Naive B cell (primary cell): ENCODE data around the gene CCSER1. TPM values are rescaled to one million over a fixed set of nuclear protein-coding genes. Genes with fewer than 3 reads are reported as not detected.
"Not testable (repeated sequence)": the region's sequence is repeated elsewhere in the genome, so short reads cannot be mapped to it uniquely, and the experiment has no call there.

ENCODE experiments used
- ATAC-seq, 2 donors: fragments of 150-1000 bp; cut with Tn5 transposase; 2 replicates each; pipeline ENCODE4 v1.10.0; 2021; ENCODE audit warnings: low read depth in 2 of 2, mild to moderate bottlenecking in 2 of 2, moderate library complexity in 2 of 2
- DNase-seq: peaks from one replicate; pipeline ENCODE4 v3.0.0; 2022
- H3K27ac Mint-ChIP-seq, 6 donors: one replicate each; pipeline ENCODE4 v1.8.0; 2020 to 2022; ENCODE audit warnings: mild to moderate bottlenecking in 6 of 6, mixed read lengths in 6 of 6, moderate library complexity in 5 of 6, inconsistent platforms in 2 of 6
- H3K27me3 Mint-ChIP-seq, 3 donors: one replicate each; pipeline ENCODE4 v1.8.0; 2021 to 2022; ENCODE audit warnings: mixed read lengths in 3 of 3, mild to moderate bottlenecking in 1 of 3
- H3K36me3 Mint-ChIP-seq, 2 donors: one replicate each; pipeline ENCODE4 v1.8.0; 2020 to 2022; ENCODE audit warnings: mixed read lengths in 2 of 2, inconsistent platforms in 1 of 2, mild to moderate bottlenecking in 1 of 2
- H3K4me1 Mint-ChIP-seq, 3 donors: one replicate each; pipeline ENCODE4 v1.8.0; 2020 to 2022; ENCODE audit warnings: mixed read lengths in 3 of 3, inconsistent platforms in 1 of 3, mild to moderate bottlenecking in 1 of 3, moderate library complexity in 1 of 3
- H3K4me3 Mint-ChIP-seq, 8 donors: one replicate each; pipeline ENCODE4 v1.8.0; 2020 to 2022; ENCODE audit warnings: mild to moderate bottlenecking in 8 of 8, mixed read lengths in 8 of 8, moderate library complexity in 8 of 8, inconsistent platforms in 2 of 8
- H3K9me3 Mint-ChIP-seq, 7 donors: one replicate each; pipeline ENCODE4 v1.8.0; 2020 to 2022; ENCODE audit warnings: mixed read lengths in 7 of 7, mild to moderate bottlenecking in 5 of 7, inconsistent platforms in 2 of 7, moderate library complexity in 1 of 7
- polyA plus RNA-seq, 6 donors: library from polyadenylated mRNA; unstranded; fragments of 300-500 nt; fragmentation: Illumina TruSeq; gene quantifications; one replicate each; pipeline ENCODE4 v1.2.3, GENCODE V29; 2021; ENCODE audit warnings: low read depth in 6 of 6

The CCSER1 gene
- polyA plus RNA-seq, 6 donors from 2014 or later, result 4.4 to 16.4 (median 14.9) TPM; not detected in 1

DNA sequence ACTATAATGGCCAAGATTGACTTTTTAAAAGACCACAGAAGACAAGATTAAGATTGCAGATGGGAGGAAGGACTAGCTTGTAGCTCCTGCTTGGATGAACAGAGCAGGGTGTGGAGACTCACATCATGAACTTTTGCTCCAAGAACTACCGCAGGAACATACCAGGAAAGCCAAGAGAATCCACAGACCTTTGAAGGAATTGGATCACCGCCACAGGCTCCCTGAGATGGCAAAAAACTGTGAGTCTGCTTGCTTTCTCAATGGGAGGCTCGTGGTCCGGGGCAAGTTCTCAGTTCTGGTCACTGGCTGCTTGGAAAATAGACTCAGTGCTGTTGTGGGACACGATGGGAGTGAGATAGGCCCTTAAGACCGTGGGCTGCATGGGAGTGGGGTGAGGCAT is 276.6 kb downstream of the CCSER1 start:
- H3K9me3 Mint-ChIP-seq, result peaks cover 2 to 29% (median 8%) of the 10 kb centered on the region in 7 donors
- H3K27ac Mint-ChIP-seq, result no peak overlapping the region
- no peaks in the 10 kb centered on the region for H3K4me1 Mint-ChIP-seq
- peaks cover 3 to 26% of the 10 kb centered on the region in 2 donors for H3K36me3 Mint-ChIP-seq
- DNase-seq (no peak), ATAC-seq (no peak)
- H3K4me3 Mint-ChIP-seq, result no peak overlapping the region
- no peaks in the 10 kb centered on the region for H3K27me3 Mint-ChIP-seq

DNA sequence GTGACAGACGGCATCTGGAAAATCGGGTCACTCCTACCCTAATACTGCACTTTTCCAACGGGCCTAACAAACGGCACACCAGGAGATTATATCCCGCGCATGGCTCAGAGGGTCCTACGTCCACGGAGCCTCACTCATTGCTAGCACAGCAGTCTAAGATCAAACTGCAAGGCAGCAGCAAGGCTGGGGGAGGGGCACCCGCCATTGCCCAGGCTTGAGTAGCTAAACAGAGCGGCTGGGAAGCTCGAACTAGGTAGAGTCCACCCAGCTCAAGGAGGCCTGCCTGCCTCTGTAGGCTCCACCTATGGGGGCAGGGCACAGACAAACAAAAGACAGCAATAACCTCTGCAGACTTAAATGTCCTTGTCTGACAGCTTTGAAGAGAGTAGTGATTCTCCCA is 280.7 kb downstream of the CCSER1 start:
- not testable (repeated sequence) for H3K27me3 Mint-ChIP-seq

DNA sequence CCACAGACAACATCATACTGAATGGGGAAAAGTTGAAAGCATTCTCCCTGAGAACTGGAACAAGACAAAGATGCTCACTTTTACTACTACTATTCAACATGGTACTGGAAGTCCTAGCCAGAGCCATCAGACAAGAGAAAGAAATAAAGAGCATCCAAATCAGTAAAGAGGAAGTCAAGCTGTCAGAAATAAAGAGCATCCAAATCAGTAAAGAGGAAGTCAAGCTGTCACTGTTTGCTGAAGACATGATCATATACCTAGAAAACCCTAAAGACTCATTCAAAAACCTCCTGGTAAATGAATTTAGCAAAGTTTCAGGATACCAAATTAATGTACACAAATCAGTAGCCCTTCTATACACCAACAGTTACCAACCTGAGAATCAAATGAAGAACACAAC is 285.6 kb downstream of the CCSER1 start:
- not testable (repeated sequence) for H3K4me1 Mint-ChIP-seq, H3K4me3 Mint-ChIP-seq, DNase-seq, H3K36me3 Mint-ChIP-seq, H3K27ac Mint-ChIP-seq, H3K27me3 Mint-ChIP-seq, ATAC-seq
- peaks cover 8 to 31% (median 21%) of the 10 kb centered on the region in 7 donors for H3K9me3 Mint-ChIP-seq

More for the DNA sequence above, 280.7 kb downstream of the CCSER1 start:
- Mint-ChIP-seq H3K9me3 (peaks cover 12 to 45% (median 27%) of the 10 kb centered on the region in 7 donors), H3K36me3 (peaks cover 8 to 17% of the 10 kb centered on the region in 2 donors)
- DNase-seq, H3K4me1 Mint-ChIP-seq, H3K27ac Mint-ChIP-seq, H3K4me3 Mint-ChIP-seq, ATAC-seq: not testable (repeated sequence)

DNA sequence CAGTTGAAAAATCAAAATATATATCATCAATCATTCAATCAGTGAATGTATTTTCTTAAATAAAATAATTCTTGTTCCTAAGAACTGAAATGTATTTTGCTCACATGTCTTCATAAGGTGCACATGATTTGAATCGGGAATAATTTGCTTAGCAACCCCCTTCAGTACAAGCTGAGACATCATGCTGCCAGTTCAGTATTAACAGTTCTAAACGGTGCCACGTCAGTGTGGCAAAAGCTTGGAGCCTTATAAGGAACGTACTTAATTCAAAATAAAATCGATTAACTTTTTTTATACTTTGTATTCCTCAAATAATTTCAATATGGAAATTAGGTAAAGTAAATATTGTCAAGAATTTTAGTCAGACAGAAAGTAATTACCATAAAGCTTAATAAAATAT is 287.9 kb downstream of the CCSER1 start:
- ATAC-seq, result no peak
- H3K4me1 Mint-ChIP-seq, result peaks cover 0 to 2% (median 0%) of the 10 kb centered on the region in 3 donors
- DNase-seq, result no peak
- peaks cover 3 to 22% (median 10%) of the 10 kb centered on the region in 7 donors for H3K9me3 Mint-ChIP-seq
- H3K27me3 Mint-ChIP-seq, result no peaks in the 10 kb centered on the region
- peaks cover 0 to 9% of the 10 kb centered on the region in 2 donors for H3K36me3 Mint-ChIP-seq
- H3K4me3 Mint-ChIP-seq, result no peak overlapping the region
- H3K27ac Mint-ChIP-seq, result no peak overlapping the region

DNA sequence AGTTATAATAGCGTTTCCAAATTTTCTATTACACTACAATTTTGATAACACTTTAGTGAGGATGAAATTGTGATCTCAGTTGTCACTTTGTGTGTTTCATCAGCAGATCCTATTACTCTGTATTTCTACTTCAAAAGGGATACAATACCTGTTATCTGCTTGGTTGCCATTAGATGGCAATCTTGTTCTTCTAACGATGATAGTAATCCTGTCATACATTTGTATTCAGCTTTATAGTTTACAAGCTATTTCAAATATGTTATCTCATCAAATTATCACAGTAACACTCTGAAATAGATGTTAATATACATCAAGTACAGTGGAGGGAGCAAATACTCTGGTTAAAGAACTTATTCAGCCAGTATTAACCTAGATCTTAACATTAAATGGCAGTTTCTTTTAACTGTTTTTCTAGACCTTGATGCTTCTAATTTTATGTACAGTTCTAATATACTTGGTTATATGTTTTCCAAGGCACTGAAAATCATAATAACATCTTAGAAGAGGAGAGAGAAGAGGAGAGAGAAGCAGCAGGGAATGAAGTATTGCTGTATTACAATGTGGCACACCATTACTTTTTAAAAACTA is 292.0 kb downstream of the CCSER1 start:
- H3K4me3 Mint-ChIP-seq, result no peak overlapping the region
- no peaks in the 10 kb centered on the region for H3K27me3 Mint-ChIP-seq
- no peak overlapping the region for H3K27ac Mint-ChIP-seq
- peaks cover 0 to 8% of the 10 kb centered on the region in 2 donors for H3K36me3 Mint-ChIP-seq
- no peaks in the 10 kb centered on the region for H3K9me3 Mint-ChIP-seq
- DNase-seq (no peak), ATAC-seq (no peak)
- no peaks in the 10 kb centered on the region for H3K4me1 Mint-ChIP-seq

DNA sequence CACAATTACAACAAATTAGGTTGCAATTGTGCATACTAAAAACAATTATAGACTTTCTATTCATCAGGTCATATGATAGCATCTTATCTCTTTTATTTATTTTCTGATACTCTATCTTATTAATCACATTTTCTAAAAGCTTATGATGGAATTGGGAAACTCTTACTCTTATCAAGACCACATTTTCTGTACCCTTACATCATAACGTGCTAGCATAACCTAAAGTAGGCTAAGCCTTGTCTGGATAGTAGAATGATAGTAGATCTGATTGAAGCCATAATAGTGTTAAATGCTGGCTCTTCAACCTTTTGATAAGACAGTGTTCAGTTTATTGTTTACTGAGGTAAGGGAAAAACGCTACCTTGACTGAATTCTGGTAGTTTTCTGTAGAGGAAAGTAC is 294.0 kb downstream of the CCSER1 start:
- ATAC-seq (no peak), DNase-seq (no peak)
- Mint-ChIP-seq H3K4me3 (no peak overlapping the region), H3K27ac (no peak overlapping the region), H3K4me1 (no peaks in the 10 kb centered on the region), H3K27me3 (no peaks in the 10 kb centered on the region), H3K36me3 (peaks cover 0 to 8% of the 10 kb centered on the region in 2 donors), H3K9me3 (no peaks in the 10 kb centered on the region)

DNA sequence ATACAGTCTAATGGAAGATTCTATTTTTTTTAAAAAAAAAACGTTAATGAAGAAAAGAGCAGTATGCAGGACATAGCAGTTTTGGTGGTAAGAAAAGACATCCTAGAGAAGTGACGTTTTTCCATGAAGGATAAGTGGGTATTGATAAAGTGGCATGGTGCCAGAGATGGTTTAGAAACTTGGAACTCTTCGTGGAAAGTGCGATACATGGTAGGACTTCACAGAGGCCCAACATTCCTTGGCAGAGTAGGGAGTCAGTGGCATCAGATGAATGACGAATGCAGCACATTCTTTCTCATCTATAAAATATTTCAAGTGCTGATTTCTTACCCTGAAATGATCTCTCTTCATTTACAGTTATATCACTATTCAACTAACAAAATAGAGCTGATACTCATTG is 298.7 kb downstream of the CCSER1 start:
- H3K4me1 Mint-ChIP-seq, result no peaks in the 10 kb centered on the region
- ATAC-seq (no peak), DNase-seq (no peak)
- H3K4me3 Mint-ChIP-seq, result no peak overlapping the region
- H3K36me3 Mint-ChIP-seq, result peaks cover 0 to 8% of the 10 kb centered on the region in 2 donors
- no peaks in the 10 kb centered on the region for H3K27me3 Mint-ChIP-seq
- no peak overlapping the region for H3K27ac Mint-ChIP-seq
- H3K9me3 Mint-ChIP-seq, result no peaks in the 10 kb centered on the region

DNA sequence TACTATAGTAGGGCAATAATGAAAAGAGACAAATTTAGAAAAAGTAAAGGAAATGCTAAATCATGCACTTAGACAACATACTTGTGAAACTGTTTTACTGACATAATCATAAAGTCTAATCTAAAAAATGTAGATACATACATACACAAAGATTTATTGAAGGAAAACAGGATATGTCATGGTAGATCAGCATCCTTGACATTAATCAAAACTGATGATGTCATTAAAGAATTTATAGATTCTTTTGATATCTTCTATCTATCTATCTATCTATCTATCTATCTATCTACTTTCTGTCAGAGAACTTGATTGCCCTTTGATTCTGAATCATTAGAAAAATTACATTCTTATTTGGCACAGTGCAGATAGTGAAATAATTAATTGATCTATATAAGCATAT is 311.3 kb downstream of the CCSER1 start:
- Mint-ChIP-seq H3K27me3 (no peaks in the 10 kb centered on the region), H3K27ac (no peak overlapping the region), H3K36me3 (peaks cover 0 to 18% of the 10 kb centered on the region in 2 donors), H3K9me3 (no peaks in the 10 kb centered on the region), H3K4me3 (no peak overlapping the region), H3K4me1 (no peaks in the 10 kb centered on the region)
- no peak for ATAC-seq
- no peak for DNase-seq

DNA sequence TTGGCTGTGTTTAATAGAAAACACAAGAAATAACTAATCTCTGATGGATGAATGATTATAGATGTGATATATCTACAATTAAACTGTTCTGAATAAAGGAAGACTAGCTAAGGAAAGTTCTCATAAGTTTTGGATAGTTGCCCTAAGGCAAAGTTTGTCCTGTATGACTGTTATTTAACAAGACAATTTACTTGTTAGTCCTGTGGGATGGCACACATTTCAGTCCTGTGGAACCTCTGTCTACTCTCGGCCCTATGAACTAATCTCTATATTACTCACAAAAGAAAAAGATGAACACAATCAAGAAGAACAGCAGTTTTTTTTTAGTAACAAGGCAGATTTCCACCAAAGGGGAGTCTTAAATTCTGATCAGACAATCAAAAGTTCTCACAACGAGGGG is 314.6 kb downstream of the CCSER1 start:
- no peaks in the 10 kb centered on the region for H3K27me3 Mint-ChIP-seq
- DNase-seq (no peak), ATAC-seq (no peak)
- peaks cover 0 to 3% (median 2%) of the 10 kb centered on the region in 7 donors for H3K9me3 Mint-ChIP-seq
- no peak overlapping the region for H3K4me3 Mint-ChIP-seq
- no peaks in the 10 kb centered on the region for H3K4me1 Mint-ChIP-seq
- H3K27ac Mint-ChIP-seq, result no peak overlapping the region
- peaks cover 0 to 27% of the 10 kb centered on the region in 2 donors for H3K36me3 Mint-ChIP-seq

DNA sequence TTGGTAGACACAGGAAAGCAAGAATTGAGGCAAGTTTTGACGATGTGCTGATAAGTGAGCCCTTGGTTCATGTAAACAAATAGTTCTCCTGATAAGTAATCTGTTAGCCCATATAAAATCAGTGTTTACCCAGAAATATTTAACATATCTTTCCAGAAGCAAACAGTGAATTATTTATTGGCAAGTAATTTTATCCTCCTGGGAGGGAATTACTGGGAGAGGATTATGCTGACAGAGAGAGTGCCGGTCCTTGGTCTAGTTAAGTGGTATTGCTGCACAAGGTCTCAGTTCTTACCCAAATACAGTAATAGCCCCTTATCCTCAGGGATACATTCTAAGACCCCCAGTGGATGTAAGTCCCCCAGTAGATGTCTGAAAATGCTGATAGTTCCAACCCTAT is 315.4 kb downstream of the CCSER1 start:
- Mint-ChIP-seq H3K4me3 (no peak overlapping the region), H3K9me3 (peaks cover 0 to 10% (median 2%) of the 10 kb centered on the region in 7 donors), H3K36me3 (peaks cover 0 to 34% of the 10 kb centered on the region in 2 donors), H3K27ac (no peak overlapping the region), H3K27me3 (no peaks in the 10 kb centered on the region), H3K4me1 (no peaks in the 10 kb centered on the region)
- no peak for ATAC-seq
- no peak for DNase-seq

DNA sequence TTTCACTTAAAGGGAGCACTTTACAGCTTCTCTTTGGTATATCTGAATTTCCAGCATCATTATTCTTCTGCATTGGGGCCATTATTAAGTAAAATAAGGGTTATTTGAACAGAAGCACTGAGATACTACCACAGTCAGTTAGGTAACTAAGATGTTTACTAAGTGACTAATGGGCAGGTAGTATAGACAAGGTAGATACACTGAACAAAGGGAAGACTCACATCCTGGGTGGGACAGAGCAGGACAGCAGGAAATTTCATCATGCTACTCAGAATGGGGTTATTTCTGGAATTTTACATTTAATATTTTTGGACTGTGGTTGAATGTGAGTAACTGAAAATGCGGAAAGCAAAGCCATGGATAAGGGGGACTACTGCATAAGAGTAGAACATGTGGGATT is 316.0 kb downstream of the CCSER1 start:
- Mint-ChIP-seq H3K9me3 (peaks cover 0 to 13% (median 2%) of the 10 kb centered on the region in 7 donors), H3K27me3 (no peaks in the 10 kb centered on the region), H3K4me1 (no peaks in the 10 kb centered on the region), H3K4me3 (no peak overlapping the region), H3K27ac (peak overlapping the region in 1 of 6 donors; percentile 78), H3K36me3 (peaks cover 0 to 37% of the 10 kb centered on the region in 2 donors)
- DNase-seq (no peak), ATAC-seq (no peak)

DNA sequence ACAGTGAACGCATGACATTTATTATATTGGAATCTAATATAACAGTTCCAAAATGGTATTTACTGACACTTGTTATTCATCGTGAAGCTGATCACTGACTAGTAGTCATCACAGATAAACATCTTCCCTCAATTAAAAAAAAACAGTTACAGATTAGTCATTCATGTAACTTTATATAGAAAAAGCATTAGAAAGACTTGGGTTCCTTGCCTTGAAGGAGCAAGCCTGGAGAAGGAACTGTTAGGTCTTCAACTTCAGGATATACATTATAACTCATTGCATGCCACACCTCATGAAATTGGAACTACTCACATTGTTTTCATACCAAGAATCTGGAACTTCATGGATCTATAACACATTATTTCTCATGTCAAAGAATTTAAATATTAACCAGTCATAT is 317.7 kb downstream of the CCSER1 start:
- no peak overlapping the region for H3K27ac Mint-ChIP-seq
- DNase-seq (no peak), ATAC-seq (no peak)
- no peaks in the 10 kb centered on the region for H3K4me1 Mint-ChIP-seq
- peaks cover 2 to 21% (median 6%) of the 10 kb centered on the region in 7 donors for H3K9me3 Mint-ChIP-seq
- H3K4me3 Mint-ChIP-seq, result no peak overlapping the region
- H3K36me3 Mint-ChIP-seq, result peaks cover 9 to 46% of the 10 kb centered on the region in 2 donors
- H3K27me3 Mint-ChIP-seq, result no peaks in the 10 kb centered on the region

DNA sequence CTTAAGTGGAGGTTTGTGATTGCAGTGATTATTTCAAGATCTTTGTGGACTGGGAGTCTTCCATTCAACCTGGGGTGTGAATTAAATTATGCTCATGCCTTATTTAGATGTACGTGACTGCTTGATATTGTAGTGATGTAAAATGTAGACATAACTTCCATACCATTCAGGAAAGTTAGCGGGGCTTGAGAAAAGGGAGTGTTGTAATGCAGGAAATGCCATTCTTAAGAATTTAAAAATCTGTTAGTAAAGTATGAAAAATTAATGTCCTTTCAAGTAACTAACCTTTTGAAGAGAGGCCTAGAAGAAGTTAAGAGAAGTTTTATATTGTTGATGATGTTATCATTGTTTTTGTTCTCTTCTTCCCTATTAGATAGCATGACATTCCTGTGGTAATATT is 318.2 kb downstream of the CCSER1 start:
- Mint-ChIP-seq H3K4me3 (no peak overlapping the region), H3K27ac (no peak overlapping the region), H3K27me3 (no peaks in the 10 kb centered on the region), H3K9me3 (peaks cover 2 to 24% (median 9%) of the 10 kb centered on the region in 7 donors), H3K36me3 (peaks cover 14 to 45% of the 10 kb centered on the region in 2 donors), H3K4me1 (no peaks in the 10 kb centered on the region)
- DNase-seq (no peak), ATAC-seq (no peak)

DNA sequence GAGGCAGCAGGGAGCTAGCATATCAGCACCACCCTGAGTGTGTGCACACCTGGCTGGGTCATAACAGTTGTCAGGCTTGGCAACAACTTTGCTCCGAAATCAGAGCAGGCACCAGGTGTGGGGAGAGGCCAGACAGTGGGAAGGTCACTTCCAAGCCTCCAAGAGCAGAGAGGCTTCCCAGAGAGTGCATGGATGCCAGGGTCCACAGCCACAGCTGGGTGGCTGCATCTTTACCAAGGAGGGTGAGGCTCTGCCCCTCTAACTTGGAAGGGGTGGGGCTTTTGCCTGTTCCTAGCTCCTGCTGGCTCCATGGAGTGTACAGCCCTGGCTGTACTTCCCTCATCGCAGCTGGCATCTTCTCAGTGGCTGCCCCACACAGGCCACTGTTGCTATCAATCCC is 322.4 kb downstream of the CCSER1 start:
- H3K4me3 Mint-ChIP-seq, result no peak overlapping the region
- no peaks in the 10 kb centered on the region for H3K4me1 Mint-ChIP-seq
- DNase-seq (no peak), ATAC-seq (no peak)
- no peak overlapping the region for H3K27ac Mint-ChIP-seq
- peaks cover 18 to 37% of the 10 kb centered on the region in 2 donors for H3K36me3 Mint-ChIP-seq
- H3K9me3 Mint-ChIP-seq, result peaks cover 2 to 32% (median 9%) of the 10 kb centered on the region in 7 donors
- no peaks in the 10 kb centered on the region for H3K27me3 Mint-ChIP-seq
